ENCODE results near the gene ZNF107.

ZNF107 gene

GRCh38 chr7:64632029-64632428 lies 33.9 kb upstream of the ZNF107 start:
- TF ChIP-seq CTCF (IDR thresholded peaks at IDR 0.05; ENCODE audit: unreplicated experiment in 3 of 3): no peak
- Mint-ChIP-seq H3K27me3 (ENCODE audit: low read depth) (no peaks in the 10 kb centered on the region), H3K4me3 (no peak overlapping the region), H3K36me3 (ENCODE audit: low read depth) (peaks cover 4% of the 10 kb centered on the region), H3K9me3 (peaks cover 35% of the 10 kb centered on the region), H3K27ac (no peak overlapping the region), H3K4me1 (no peaks in the 10 kb centered on the region)

- H3K9me3 Mint-ChIP-seq: peaks cover 37% of the 10 kb centered on the region
- no peaks in the 10 kb centered on the region for H3K27me3 Mint-ChIP-seq (ENCODE audit: low read depth)
- no peak for TF ChIP-seq CTCF (IDR thresholded peaks at IDR 0.05; ENCODE audit: unreplicated experiment in 3 of 3)
- no peaks in the 10 kb centered on the region for H3K36me3 Mint-ChIP-seq (ENCODE audit: low read depth)
- H3K27ac Mint-ChIP-seq: no peak overlapping the region
- H3K4me1 Mint-ChIP-seq: no peaks in the 10 kb centered on the region
- no peak overlapping the region for H3K4me3 Mint-ChIP-seq
Measured at GRCh38 chr7:64633401-64633800, 32.5 kb upstream of the ZNF107 start.

GRCh38 chr7:64634406-64635062 lies 31.4 kb upstream of the ZNF107 start:
- H3K36me3 Mint-ChIP-seq (ENCODE audit: low read depth): no peaks in the 10 kb centered on the region
- TF ChIP-seq CTCF (IDR thresholded peaks at IDR 0.05; ENCODE audit: unreplicated experiment in 3 of 3): no peak

GRCh38 chr7:64636386-64636785 lies 29.5 kb upstream of the ZNF107 start:
- no peak overlapping the region for H3K27ac Mint-ChIP-seq
- TF ChIP-seq CTCF (IDR thresholded peaks at IDR 0.05; ENCODE audit: unreplicated experiment in 3 of 3): no peak
- H3K9me3 Mint-ChIP-seq: peaks cover 53% of the 10 kb centered on the region
- H3K27me3 Mint-ChIP-seq (ENCODE audit: low read depth): no peaks in the 10 kb centered on the region
- no peak overlapping the region for H3K4me3 Mint-ChIP-seq
- H3K4me1 Mint-ChIP-seq: no peaks in the 10 kb centered on the region
- no peaks in the 10 kb centered on the region for H3K36me3 Mint-ChIP-seq (ENCODE audit: low read depth)

More at GRCh38 chr7:64634406-64635062, 31.4 kb upstream of the ZNF107 start:
- no peak overlapping the region for H3K27ac Mint-ChIP-seq
- H3K4me1 Mint-ChIP-seq: no peaks in the 10 kb centered on the region
- H3K4me3 Mint-ChIP-seq: no peak overlapping the region
- H3K27me3 Mint-ChIP-seq (ENCODE audit: low read depth): no peaks in the 10 kb centered on the region
- peaks cover 41% of the 10 kb centered on the region for H3K9me3 Mint-ChIP-seq

- no peak for TF ChIP-seq CTCF (IDR thresholded peaks at IDR 0.05; ENCODE audit: unreplicated experiment in 3 of 3)
- no peak overlapping the region for H3K4me3 Mint-ChIP-seq
Measured at GRCh38 chr7:64637521-64638445, 28.1 kb upstream of the ZNF107 start.

More at GRCh38 chr7:64637521-64638445, 28.1 kb upstream of the ZNF107 start:
- Mint-ChIP-seq H3K27ac (no peak overlapping the region), H3K9me3 (peaks cover 55% of the 10 kb centered on the region), H3K4me1 (no peaks in the 10 kb centered on the region), H3K27me3 (ENCODE audit: low read depth) (no peaks in the 10 kb centered on the region), H3K36me3 (ENCODE audit: low read depth) (no peaks in the 10 kb centered on the region)
